Coronary artery (tissue), 2 donors: ENCODE data around the gene DOCK9.

Experiments used
- DNase-seq: peaks from one replicate; pipeline ENCODE4 v3.0.0-alpha.2; 2017; ENCODE audit warnings: low spot score
- H3K27ac ChIP-seq, 2 donors: fragments of 200-600 bp; sonication (generic); one replicate each; pipeline ENCODE4 v1.5.1; 2016 to 2019
- H3K4me3 ChIP-seq: fragments of 200-600 bp; sonication (generic); 2 replicates; pipeline ENCODE4 v1.5.1; 2016; ENCODE audit warnings: mild to moderate bottlenecking, moderate library complexity
- TF ChIP-seq, protein P1 (sequence below): fragments of 200-600 bp; sonication (generic); IDR thresholded peaks from one replicate; pipeline ENCODE4 v1.5.1; 2019; ENCODE audit warnings: antibody characterized with exemption

DOCK9 gene

GRCh38 chr13:98954313-98954712 is 23.6 kb downstream of the DOCK9 start:
- TF ChIP-seq, protein P1, sequence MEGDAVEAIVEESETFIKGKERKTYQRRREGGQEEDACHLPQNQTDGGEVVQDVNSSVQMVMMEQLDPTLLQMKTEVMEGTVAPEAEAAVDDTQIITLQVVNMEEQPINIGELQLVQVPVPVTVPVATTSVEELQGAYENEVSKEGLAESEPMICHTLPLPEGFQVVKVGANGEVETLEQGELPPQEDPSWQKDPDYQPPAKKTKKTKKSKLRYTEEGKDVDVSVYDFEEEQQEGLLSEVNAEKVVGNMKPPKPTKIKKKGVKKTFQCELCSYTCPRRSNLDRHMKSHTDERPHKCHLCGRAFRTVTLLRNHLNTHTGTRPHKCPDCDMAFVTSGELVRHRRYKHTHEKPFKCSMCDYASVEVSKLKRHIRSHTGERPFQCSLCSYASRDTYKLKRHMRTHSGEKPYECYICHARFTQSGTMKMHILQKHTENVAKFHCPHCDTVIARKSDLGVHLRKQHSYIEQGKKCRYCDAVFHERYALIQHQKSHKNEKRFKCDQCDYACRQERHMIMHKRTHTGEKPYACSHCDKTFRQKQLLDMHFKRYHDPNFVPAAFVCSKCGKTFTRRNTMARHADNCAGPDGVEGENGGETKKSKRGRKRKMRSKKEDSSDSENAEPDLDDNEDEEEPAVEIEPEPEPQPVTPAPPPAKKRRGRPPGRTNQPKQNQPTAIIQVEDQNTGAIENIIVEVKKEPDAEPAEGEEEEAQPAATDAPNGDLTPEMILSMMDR: no peak
- no peak for DNase-seq
- Histone ChIP-seq H3K27ac (no peak overlapping the region), H3K4me3 (no peak overlapping the region)

GRCh38 chr13:98951266-98951665 is 26.6 kb downstream of the DOCK9 start:
- H3K27ac ChIP-seq: no peak overlapping the region
- H3K4me3 ChIP-seq: no peak overlapping the region
- TF ChIP-seq, protein P1: no peak
- no peak for DNase-seq

GRCh38 chr13:98950705-98951104 is 27.2 kb downstream of the DOCK9 start:
- DNase-seq: no peak
- Histone ChIP-seq H3K4me3 (no peak overlapping the region), H3K27ac (no peak overlapping the region)
- TF ChIP-seq, protein P1: no peak

- no peak overlapping the region for H3K27ac ChIP-seq
- TF ChIP-seq, protein P1: no peak
- DNase-seq: no peak
- no peak overlapping the region for H3K4me3 ChIP-seq
These were observed 29.9 kb downstream of the DOCK9 start for GRCh38 chr13:98947925-98948324.

GRCh38 chr13:98945863-98946605 is 31.8 kb downstream of the DOCK9 start:
- Histone ChIP-seq H3K4me3 (no peak overlapping the region), H3K27ac (no peak overlapping the region)
- no peak for DNase-seq
- TF ChIP-seq, protein P1: no peak

GRCh38 chr13:98944336-98944735 is 33.5 kb downstream of the DOCK9 start:
- no peak for DNase-seq
- Histone ChIP-seq H3K4me3 (no peak overlapping the region), H3K27ac (no peak overlapping the region)
- TF ChIP-seq, protein P1: no peak

DNA sequence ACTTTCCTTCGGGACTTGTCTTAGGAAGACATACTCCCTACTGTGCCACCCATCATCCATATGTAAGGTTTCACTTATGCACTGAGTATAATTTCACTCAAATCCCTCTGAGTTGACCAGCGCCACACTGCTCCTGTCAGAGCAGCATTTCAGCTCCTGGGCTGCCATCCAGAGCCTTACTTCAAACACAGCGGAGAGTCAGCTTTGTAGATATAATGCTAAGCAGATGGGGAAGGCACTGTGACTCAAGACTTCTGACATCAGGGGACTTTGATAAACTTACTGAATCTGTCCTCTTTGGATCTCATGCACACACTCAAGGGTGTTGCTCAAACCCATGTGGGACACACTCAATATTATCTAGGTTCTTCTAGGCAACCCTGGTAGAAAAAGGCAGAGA is 34.9 kb downstream of the DOCK9 start:
- Histone ChIP-seq H3K27ac (no peak overlapping the region), H3K4me3 (no peak overlapping the region)
- TF ChIP-seq, protein P1: no peak
- DNase-seq: no peak
